Parathyroid adenoma (tissue), 2 donors: ENCODE data around the gene R3HDM1.

Source experiments
- H2AFZ ChIP-seq: fragments of 300-600 bp; sonication (generic); one replicate; pipeline ENCODE4 v1.7.0; 2017; ENCODE audit warnings: antibody characterized with exemption, mild to moderate bottlenecking
- H3K27ac ChIP-seq: fragments of 300-600 bp; sonication (generic); one replicate; pipeline ENCODE4 v1.7.0; 2017
- H3K27me3 ChIP-seq: fragments of 300-600 bp; sonication (generic); one replicate; pipeline ENCODE4 v1.7.0; 2017; ENCODE audit warnings: low read length; ENCODE audit not compliant: control insufficient read depth, insufficient read depth
- H3K36me3 ChIP-seq: fragments of 300-600 bp; sonication (generic); one replicate; pipeline ENCODE4 v1.7.0; 2017; ENCODE audit warnings: low read length; ENCODE audit not compliant: control insufficient read depth, insufficient read depth
- H3K4me1 ChIP-seq: fragments of 300-600 bp; sonication (generic); one replicate; pipeline ENCODE4 v1.7.0; 2017; ENCODE audit warnings: control low read depth
- H3K4me2 ChIP-seq: fragments of 300-600 bp; sonication (generic); one replicate; pipeline ENCODE4 v1.7.0; 2017; ENCODE audit warnings: low read length
- H3K4me3 ChIP-seq: fragments of 300-600 bp; sonication (generic); one replicate; pipeline ENCODE4 v1.7.0; 2017; ENCODE audit warnings: low read depth, low read length
- H3K79me2 ChIP-seq: fragments of 300-600 bp; sonication (generic); one replicate; pipeline ENCODE4 v1.7.0; 2017; ENCODE audit warnings: control low read depth
- H3K9ac ChIP-seq: fragments of 300-600 bp; sonication (generic); one replicate; pipeline ENCODE4 v1.7.0; 2017; ENCODE audit warnings: mild to moderate bottlenecking
- H3K9me3 ChIP-seq: fragments of 300-600 bp; sonication (generic); one replicate; pipeline ENCODE4 v1.7.0; 2017; ENCODE audit warnings: low read length; ENCODE audit not compliant: control insufficient read depth
- TF ChIP-seq, protein P1 (sequence below): fragments of 300-600 bp; sonication (generic); IDR thresholded peaks from one replicate; pipeline ENCODE4 v1.7.0; 2017; ENCODE audit warnings: antibody characterized with exemption, mild to moderate bottlenecking
- donor health status: primary hyperparathyroidism.

The R3HDM1 gene

DNA sequence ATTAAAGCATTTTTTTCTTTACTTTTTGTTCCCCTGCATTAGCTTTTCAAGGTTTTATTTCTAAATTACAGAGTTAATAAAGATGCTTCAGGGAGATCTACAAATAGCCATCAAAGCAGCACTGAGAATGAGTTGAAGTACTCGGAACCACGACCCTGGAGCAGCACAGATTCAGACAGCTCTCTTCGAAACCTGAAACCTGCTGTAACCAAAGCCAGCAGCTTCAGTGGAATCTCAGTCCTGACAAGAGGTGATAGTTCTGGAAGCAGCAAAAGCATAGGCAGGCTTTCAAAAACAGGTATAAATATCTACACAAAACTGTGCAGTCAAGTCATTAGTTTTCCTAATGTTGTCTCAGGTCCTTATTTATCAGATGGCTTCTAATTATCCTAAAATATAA lies 107.5 kb downstream of the R3HDM1 start:
- H3K4me1 ChIP-seq: no peaks in the 10 kb centered on the region
- no peak overlapping the region for H3K4me3 ChIP-seq
- no peaks in the 10 kb centered on the region for H3K79me2 ChIP-seq
- H3K9me3 ChIP-seq: no peaks in the 10 kb centered on the region
- no peak overlapping the region for H3K9ac ChIP-seq
- no peaks in the 10 kb centered on the region for H3K36me3 ChIP-seq
- H2AFZ ChIP-seq: no peak overlapping the region
- TF ChIP-seq, protein P1, sequence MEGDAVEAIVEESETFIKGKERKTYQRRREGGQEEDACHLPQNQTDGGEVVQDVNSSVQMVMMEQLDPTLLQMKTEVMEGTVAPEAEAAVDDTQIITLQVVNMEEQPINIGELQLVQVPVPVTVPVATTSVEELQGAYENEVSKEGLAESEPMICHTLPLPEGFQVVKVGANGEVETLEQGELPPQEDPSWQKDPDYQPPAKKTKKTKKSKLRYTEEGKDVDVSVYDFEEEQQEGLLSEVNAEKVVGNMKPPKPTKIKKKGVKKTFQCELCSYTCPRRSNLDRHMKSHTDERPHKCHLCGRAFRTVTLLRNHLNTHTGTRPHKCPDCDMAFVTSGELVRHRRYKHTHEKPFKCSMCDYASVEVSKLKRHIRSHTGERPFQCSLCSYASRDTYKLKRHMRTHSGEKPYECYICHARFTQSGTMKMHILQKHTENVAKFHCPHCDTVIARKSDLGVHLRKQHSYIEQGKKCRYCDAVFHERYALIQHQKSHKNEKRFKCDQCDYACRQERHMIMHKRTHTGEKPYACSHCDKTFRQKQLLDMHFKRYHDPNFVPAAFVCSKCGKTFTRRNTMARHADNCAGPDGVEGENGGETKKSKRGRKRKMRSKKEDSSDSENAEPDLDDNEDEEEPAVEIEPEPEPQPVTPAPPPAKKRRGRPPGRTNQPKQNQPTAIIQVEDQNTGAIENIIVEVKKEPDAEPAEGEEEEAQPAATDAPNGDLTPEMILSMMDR: no peak
- H3K4me2 ChIP-seq: no peak overlapping the region
- no peak overlapping the region for H3K27ac ChIP-seq
- no peaks in the 10 kb centered on the region for H3K27me3 ChIP-seq

DNA sequence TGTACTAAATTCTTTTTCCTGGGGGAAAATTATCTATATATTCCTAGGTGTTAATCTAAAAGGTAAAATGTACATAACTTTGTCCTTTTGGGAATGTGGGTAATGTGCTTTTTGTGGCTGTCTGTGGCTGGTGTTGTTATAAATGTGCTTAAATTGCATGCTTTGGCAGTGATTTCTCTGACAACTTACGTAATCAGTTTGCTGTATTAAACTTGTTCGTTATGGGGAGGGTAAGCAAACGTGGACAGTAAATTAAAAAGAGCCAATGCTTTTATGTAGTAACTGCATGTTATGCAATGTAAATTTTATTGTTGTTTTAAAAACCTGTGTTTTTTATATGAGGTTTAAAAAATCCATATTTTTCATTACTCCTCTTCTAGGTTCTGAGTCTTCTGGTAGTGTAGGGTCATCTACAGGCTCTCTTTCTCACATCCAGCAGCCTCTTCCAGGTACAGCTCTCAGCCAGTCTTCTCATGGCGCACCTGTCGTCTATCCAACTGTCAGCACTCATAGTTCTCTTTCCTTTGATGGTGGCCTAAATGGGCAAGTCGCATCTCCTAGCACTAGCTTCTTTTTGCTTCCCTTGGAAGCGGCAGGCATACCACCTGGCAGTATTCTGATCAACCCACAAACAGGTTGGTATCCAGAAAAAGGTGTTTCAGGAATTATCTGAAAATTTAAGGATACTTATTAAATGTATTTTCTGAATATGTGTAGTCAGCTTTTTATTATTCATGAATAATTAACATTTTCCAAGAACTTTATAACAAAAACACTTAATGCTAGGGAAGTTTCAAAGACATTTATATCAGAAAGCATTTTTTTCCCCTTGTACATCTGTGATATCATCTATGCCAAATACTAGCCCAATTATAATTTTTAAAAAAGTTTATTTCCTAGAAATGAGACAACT lies 110.1 kb downstream of the R3HDM1 start:
- H3K79me2 ChIP-seq: no peaks in the 10 kb centered on the region
- H2AFZ ChIP-seq: no peak overlapping the region
- H3K4me2 ChIP-seq: no peak overlapping the region
- no peaks in the 10 kb centered on the region for H3K36me3 ChIP-seq
- TF ChIP-seq, protein P1: no peak
- no peak overlapping the region for H3K27ac ChIP-seq
- no peak overlapping the region for H3K4me3 ChIP-seq
- no peak overlapping the region for H3K9ac ChIP-seq
- no peaks in the 10 kb centered on the region for H3K27me3 ChIP-seq
- H3K9me3 ChIP-seq: no peaks in the 10 kb centered on the region
- no peaks in the 10 kb centered on the region for H3K4me1 ChIP-seq

DNA sequence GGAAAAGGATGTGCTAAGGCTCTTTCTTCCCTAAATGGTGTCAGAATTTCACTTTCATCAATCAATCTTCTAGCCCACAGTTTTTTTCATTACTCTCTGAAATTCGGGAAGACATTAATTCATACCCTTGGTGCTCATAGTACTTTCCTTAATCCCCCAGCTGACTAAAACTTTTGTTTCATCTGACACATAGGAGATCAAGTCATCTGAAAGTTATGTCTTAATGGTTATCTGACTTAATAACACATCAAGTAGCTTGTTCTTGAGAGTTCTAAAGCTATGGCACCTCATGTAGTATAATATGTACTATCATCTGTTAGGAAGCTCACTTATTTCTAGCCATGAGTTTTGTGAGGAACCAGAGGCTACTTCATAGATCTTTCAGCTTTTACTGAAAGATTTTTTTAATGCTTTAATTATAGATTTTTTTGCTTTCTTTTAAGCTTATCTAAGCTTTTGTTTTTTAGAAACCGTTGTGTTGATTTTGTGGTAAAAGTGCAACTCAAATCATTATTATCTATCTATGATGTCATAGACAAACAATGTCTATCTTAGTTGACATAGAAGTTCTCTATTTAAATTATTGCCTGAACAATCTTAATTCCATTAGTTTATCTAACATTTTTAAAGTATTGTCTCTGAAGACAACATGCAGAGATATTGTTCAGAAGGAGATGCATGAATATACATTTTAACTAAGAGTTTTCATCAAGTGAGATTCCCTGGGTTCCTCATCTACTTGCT lies 116.7 kb downstream of the R3HDM1 start:
- Histone ChIP-seq H3K4me1 (no peaks in the 10 kb centered on the region), H3K36me3 (no peaks in the 10 kb centered on the region), H3K4me2 (no peak overlapping the region), H3K27ac (no peak overlapping the region), H3K27me3 (no peaks in the 10 kb centered on the region), H3K9me3 (no peaks in the 10 kb centered on the region), H3K9ac (no peak overlapping the region), H3K4me3 (no peak overlapping the region), H2AFZ (no peak overlapping the region), H3K79me2 (no peaks in the 10 kb centered on the region)
- TF ChIP-seq, protein P1: no peak

DNA sequence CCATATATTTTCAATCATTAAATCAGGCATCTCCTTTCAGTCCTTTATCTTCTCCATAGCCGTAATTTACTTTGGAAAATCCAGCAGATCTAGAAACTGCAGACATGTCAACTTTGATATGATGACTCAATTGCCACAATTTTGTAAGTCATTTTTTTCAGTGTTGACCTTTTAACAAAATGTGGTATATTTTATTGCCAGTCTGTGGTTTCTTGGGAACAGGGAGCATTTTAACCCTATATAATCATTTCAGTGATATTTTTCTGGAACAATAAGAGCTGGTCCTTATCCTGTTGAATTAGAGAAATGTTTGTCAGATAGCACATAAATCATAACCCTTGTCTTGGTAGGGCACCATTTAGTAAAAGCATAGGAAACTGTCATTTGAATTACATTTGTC lies 119.4 kb downstream of the R3HDM1 start:
- H3K4me3 ChIP-seq: no peak overlapping the region
- H3K9ac ChIP-seq: no peak overlapping the region
- H2AFZ ChIP-seq: no peak overlapping the region
- H3K27ac ChIP-seq: no peak overlapping the region
- no peak overlapping the region for H3K4me2 ChIP-seq
- H3K79me2 ChIP-seq: no peaks in the 10 kb centered on the region
- no peaks in the 10 kb centered on the region for H3K36me3 ChIP-seq
- no peaks in the 10 kb centered on the region for H3K9me3 ChIP-seq
- no peaks in the 10 kb centered on the region for H3K27me3 ChIP-seq
- TF ChIP-seq, protein P1: no peak
- H3K4me1 ChIP-seq: no peaks in the 10 kb centered on the region
